Natural killer cell (primary cell): ENCODE results near the gene LBH. TPM values are rescaled to one million over a fixed set of nuclear protein-coding genes. Genes with fewer than 3 reads are reported as not detected.

Experiments
- ATAC-seq, 3 donors: fragments of 150-1000 bp in 2 of 3; fragments of 200-7000 bp in 1 of 3; cut with Tn5 transposase; 1 replicate in 1 of 3; 2 replicates in 2 of 3; pipeline ENCODE4 v1.10.0; 2021; ENCODE audit warnings: mild to moderate bottlenecking in 2 of 3, moderate library complexity in 2 of 3
- DNase-seq, 2 donors: peaks; one replicate each; pipeline versions ENCODE4 v3.0.0 to v3.0.0-alpha.2; 2013 to 2021; ENCODE audit warnings: mixed read lengths in 1 of 2
- H3K27ac ChIP-seq: one replicate; pipeline ENCODE4 v1.5.1; 2013; ENCODE audit warnings: mild to moderate bottlenecking, low read length
- H3K27me3 ChIP-seq: one replicate; pipeline ENCODE4 v1.6.1; 2013; ENCODE audit warnings: low read length; ENCODE audit not compliant: control insufficient read depth, insufficient read depth
- H3K36me3 ChIP-seq: one replicate; pipeline ENCODE4 v1.6.1; 2013; ENCODE audit warnings: low read length; ENCODE audit not compliant: control insufficient read depth, insufficient read depth
- H3K4me1 ChIP-seq: one replicate; pipeline ENCODE4 v1.6.1; 2013; ENCODE audit warnings: low read length; ENCODE audit not compliant: control insufficient read depth, insufficient read depth
- H3K4me3 ChIP-seq: one replicate; pipeline ENCODE4 v1.5.1; 2013; ENCODE audit warnings: low read length
- H3K9me3 ChIP-seq: one replicate; pipeline ENCODE4 v1.6.1; 2013; ENCODE audit warnings: low read length; ENCODE audit not compliant: control insufficient read depth, insufficient read depth
- H3K27ac Mint-ChIP-seq, 2 donors: one replicate each; pipeline ENCODE4 v1.8.0; 2022; ENCODE audit warnings: mild to moderate bottlenecking in 2 of 2, mixed read lengths in 2 of 2, moderate library complexity in 1 of 2
- H3K27me3 Mint-ChIP-seq, 2 donors: one replicate each; pipeline ENCODE4 v1.8.0; 2022; ENCODE audit warnings: low read depth in 2 of 2, mixed read lengths in 2 of 2
- H3K36me3 Mint-ChIP-seq: one replicate; pipeline ENCODE4 v1.8.0; 2022; ENCODE audit warnings: mixed read lengths
- H3K4me1 Mint-ChIP-seq, 2 donors: one replicate each; pipeline ENCODE4 v1.8.0; 2022; ENCODE audit warnings: mixed read lengths in 2 of 2
- H3K4me3 Mint-ChIP-seq: one replicate; pipeline ENCODE4 v1.8.0; 2022; ENCODE audit warnings: mild to moderate bottlenecking, moderate library complexity, mixed read lengths
- H3K9me3 Mint-ChIP-seq, 2 donors: one replicate each; pipeline ENCODE4 v1.8.0; 2022; ENCODE audit warnings: mixed read lengths in 2 of 2
- whole genome bisulfite sequencing: methylation state at CpG from one replicate; pipeline ENCODE4 v1.1.7; 2013; ENCODE audit warnings: missing lambda C conversion rate; ENCODE audit not compliant: insufficient coverage; 5-methylcytosine and 5-hydroxymethylcytosine counted together
- intact Hi-C: fragments of 100-400 bp; cut with micrococcal nuclease; formaldehyde crosslinking; loops from one replicate; pipeline ENCODE4 v1.14.2; 2022
- total RNA-seq, 4 donors: library from RNA; stranded (reverse); fragments of 120-200 nt in 1 of 4; gene quantifications; one replicate each; pipeline versions ENCODE4 v1.2.3 to v1.2.4, GENCODE V29; 2013 to 2022
- TF ChIP-seq, protein P1 (sequence below): fragments of 200-600 bp; IDR thresholded peaks from one replicate; pipeline ENCODE4 v1.8.0; 2022; ENCODE audit warnings: antibody characterized with exemption

LBH gene
- total RNA-seq, 3 donors from 2014 or later (not counting 1 experiment from before 2014, with no cell fraction given) = 157 to 197 (median 158) TPM

DNA sequence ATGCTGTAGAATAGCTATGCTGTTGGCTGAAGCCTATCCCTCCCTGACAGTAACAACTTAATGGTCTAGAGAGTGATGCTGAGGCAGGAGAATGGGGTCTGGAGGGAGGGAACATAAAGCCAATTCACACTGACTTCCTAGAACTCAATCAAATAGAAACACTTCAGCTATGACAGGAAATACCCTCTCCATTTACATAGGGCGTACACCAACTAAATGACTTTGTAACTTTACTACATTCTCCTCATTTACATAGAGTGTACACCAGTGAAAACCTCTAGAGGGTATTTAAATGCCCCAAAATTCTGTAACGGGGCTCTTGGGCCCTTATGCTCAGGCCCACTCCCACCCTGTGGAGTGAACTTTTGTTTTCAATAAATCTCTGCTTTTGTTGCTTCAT is 43.0 kb upstream of the LBH start:
- no peaks in the 10 kb centered on the region for H3K36me3 Mint-ChIP-seq
- 68% methylated on average over 2 of the region's 2 CpGs for WGBS
- H3K9me3 ChIP-seq = no peaks in the 10 kb centered on the region
- intact Hi-C loops = no loop called here
- TF ChIP-seq, protein P1, sequence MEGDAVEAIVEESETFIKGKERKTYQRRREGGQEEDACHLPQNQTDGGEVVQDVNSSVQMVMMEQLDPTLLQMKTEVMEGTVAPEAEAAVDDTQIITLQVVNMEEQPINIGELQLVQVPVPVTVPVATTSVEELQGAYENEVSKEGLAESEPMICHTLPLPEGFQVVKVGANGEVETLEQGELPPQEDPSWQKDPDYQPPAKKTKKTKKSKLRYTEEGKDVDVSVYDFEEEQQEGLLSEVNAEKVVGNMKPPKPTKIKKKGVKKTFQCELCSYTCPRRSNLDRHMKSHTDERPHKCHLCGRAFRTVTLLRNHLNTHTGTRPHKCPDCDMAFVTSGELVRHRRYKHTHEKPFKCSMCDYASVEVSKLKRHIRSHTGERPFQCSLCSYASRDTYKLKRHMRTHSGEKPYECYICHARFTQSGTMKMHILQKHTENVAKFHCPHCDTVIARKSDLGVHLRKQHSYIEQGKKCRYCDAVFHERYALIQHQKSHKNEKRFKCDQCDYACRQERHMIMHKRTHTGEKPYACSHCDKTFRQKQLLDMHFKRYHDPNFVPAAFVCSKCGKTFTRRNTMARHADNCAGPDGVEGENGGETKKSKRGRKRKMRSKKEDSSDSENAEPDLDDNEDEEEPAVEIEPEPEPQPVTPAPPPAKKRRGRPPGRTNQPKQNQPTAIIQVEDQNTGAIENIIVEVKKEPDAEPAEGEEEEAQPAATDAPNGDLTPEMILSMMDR = no peak
- no peak overlapping the region for H3K27ac Mint-ChIP-seq
- ATAC-seq (no peak), DNase-seq (no peak)
- H3K4me3 Mint-ChIP-seq = no peak overlapping the region
- H3K9me3 Mint-ChIP-seq = no peaks in the 10 kb centered on the region
- H3K27ac ChIP-seq = no peak overlapping the region
- H3K27me3 ChIP-seq = no peaks in the 10 kb centered on the region
- no peaks in the 10 kb centered on the region for H3K4me1 Mint-ChIP-seq
- H3K4me1 ChIP-seq = peaks cover 2% of the 10 kb centered on the region
- H3K36me3 ChIP-seq = no peaks in the 10 kb centered on the region
- H3K4me3 ChIP-seq = no peak overlapping the region
- H3K27me3 Mint-ChIP-seq = no peaks in the 10 kb centered on the region

DNA sequence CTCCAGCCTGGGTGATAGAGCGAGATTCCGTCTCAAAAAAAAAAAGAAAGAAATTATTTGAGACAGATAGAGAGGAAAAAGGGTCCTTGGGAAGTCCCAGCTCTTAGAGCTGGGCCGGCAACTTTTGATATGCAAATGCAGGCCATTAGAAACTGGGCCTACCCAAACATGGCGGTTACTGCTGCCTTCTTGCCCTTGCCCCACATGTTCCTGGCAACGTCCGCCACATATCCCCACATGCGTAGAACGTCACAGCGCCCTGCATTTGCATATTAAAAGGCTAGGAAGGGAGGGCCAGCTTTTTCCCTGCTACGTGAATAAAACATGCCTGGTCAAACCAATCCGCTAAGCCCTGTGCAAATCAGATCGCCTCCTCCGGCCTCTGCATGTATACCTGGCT is 40.7 kb upstream of the LBH start:
- Mint-ChIP-seq H3K27me3 (peaks cover 0 to 8% of the 10 kb centered on the region in 2 donors), H3K4me3 (no peak overlapping the region), H3K4me1 (no peaks in the 10 kb centered on the region), H3K27ac (no peak overlapping the region), H3K9me3 (no peaks in the 10 kb centered on the region), H3K36me3 (no peaks in the 10 kb centered on the region)
- Histone ChIP-seq H3K9me3 (no peaks in the 10 kb centered on the region), H3K4me1 (peaks cover 2% of the 10 kb centered on the region), H3K27ac (no peak overlapping the region), H3K27me3 (no peaks in the 10 kb centered on the region), H3K36me3 (no peaks in the 10 kb centered on the region), H3K4me3 (no peak overlapping the region)
- WGBS = 93% methylated on average over 13 of the region's 13 CpGs
- ATAC-seq (no peak), DNase-seq (no peak)
- TF ChIP-seq, protein P1 = no peak
- intact Hi-C loops = no loop called here

DNA sequence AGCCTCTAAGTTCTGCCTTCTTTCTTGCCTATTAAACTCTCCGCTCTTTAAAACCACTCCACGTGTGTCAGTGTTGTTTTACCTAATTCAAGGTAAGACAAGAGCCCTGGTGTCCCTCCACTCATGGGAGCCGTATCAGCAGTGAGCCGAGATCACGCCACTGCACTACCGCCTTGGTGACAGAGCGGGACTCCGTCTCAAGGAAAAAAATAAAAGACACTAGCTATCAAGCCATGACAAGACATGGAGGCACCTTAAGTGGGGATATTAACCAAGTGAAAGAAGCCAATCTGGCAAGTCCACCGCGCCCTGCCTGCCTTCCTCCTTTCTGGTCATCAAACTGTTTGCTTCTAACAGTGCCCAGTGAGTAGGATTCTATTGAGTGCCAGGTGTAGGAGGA is 40.2 kb upstream of the LBH start:
- peaks cover 0 to 8% of the 10 kb centered on the region in 2 donors for H3K27me3 Mint-ChIP-seq
- WGBS = 95% methylated on average over 10 of the region's 10 CpGs
- ATAC-seq (no peak), DNase-seq (no peak)
- intact Hi-C loops = no loop called here
- H3K27ac ChIP-seq = no peak overlapping the region
- no peaks in the 10 kb centered on the region for H3K36me3 Mint-ChIP-seq
- no peaks in the 10 kb centered on the region for H3K9me3 Mint-ChIP-seq
- TF ChIP-seq, protein P1 = no peak
- H3K4me1 ChIP-seq = peaks cover 2% of the 10 kb centered on the region
- H3K4me3 Mint-ChIP-seq = no peak overlapping the region
- H3K27me3 ChIP-seq = no peaks in the 10 kb centered on the region
- no peaks in the 10 kb centered on the region for H3K36me3 ChIP-seq
- no peaks in the 10 kb centered on the region for H3K9me3 ChIP-seq
- H3K27ac Mint-ChIP-seq = no peak overlapping the region
- H3K4me1 Mint-ChIP-seq = no peaks in the 10 kb centered on the region
- H3K4me3 ChIP-seq = no peak overlapping the region

DNA sequence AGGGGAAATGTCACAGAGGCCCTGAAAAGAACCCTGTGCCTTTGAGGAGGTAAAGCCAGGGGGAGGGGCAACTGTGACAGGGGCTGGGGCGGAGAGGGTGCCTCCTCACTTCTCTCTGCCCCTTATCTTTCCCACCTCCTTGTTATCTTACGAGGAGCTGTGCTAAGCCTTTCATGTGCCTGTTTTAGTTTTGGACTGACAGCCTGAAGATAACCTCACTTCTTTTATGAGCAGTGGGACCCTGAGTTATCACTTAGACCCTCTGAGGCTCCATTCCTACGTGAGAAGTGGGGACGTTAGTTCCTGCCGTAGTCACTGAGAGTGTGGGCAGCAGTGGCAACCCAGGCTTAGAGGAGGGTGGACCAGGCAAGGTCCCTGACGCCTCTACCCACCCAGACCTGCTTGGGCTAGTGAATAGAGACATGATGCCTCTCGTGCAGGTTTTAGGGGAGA is 39.5 kb upstream of the LBH start:
- peaks cover 0 to 8% of the 10 kb centered on the region in 2 donors for H3K27me3 Mint-ChIP-seq
- no peak overlapping the region for H3K27ac Mint-ChIP-seq
- DNase-seq = no peak
- Histone ChIP-seq H3K4me3 (no peak overlapping the region), H3K4me1 (peaks cover 2% of the 10 kb centered on the region), H3K36me3 (no peaks in the 10 kb centered on the region), H3K9me3 (no peaks in the 10 kb centered on the region), H3K27ac (no peak overlapping the region), H3K27me3 (no peaks in the 10 kb centered on the region)
- no peaks in the 10 kb centered on the region for H3K9me3 Mint-ChIP-seq
- no peak overlapping the region for H3K4me3 Mint-ChIP-seq
- 86% methylated on average over 7 of the region's 7 CpGs for whole genome bisulfite sequencing
- ATAC-seq = no peak
- intact Hi-C loops = no loop called here
- TF ChIP-seq, protein P1 = no peak
- no peaks in the 10 kb centered on the region for H3K36me3 Mint-ChIP-seq
- H3K4me1 Mint-ChIP-seq = no peaks in the 10 kb centered on the region
